Activated gamma-delta T cell treated with anti-CD3 and anti-CD28 coated beads, Interleukin-2, amount 50 U/mL, for 16 hours (primary cell): ENCODE measurements around the gene ZNRF2.
"Not testable (repeated sequence)": the region's sequence is repeated elsewhere in the genome, so short reads cannot be mapped to it uniquely, and the experiment has no call there.

Experiments
- DNase-seq: peaks from one replicate; pipeline ENCODE4 v3.0.0-alpha.2; 2020; ENCODE audit warnings: low read depth

ZNRF2 gene

GRCh38 chr7:30290317-30290716 lies 5.9 kb downstream of the ZNRF2 start:
- not testable (repeated sequence) for DNase-seq

- not testable (repeated sequence) for DNase-seq
Observed at GRCh38 chr7:30292416-30293038, 8.1 kb downstream of the ZNRF2 start.

- DNase-seq, result not testable (repeated sequence)
Observed at GRCh38 chr7:30296304-30296703, 11.9 kb downstream of the ZNRF2 start.

GRCh38 chr7:30297499-30297898 lies 13.1 kb downstream of the ZNRF2 start:
- DNase-seq, result not testable (repeated sequence)

DNA sequence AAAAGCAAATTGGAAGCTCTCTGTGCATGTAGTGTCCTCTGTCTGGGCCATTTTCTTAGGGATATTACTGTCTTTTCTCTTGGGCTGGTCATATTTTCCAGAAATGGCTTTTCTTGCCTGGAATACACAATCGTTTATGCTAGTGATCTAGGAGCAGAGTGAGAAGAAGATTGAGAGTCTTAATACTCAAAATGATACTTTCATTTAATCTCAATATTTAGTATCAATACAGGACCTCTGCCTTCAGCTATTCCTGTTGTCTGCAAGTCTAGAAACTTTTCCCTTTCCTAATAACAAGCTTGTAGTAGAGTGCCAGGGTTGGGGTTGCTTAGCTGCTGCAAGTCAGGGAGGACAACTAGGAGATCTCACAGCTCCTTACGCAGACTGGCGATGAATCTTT lies 14.0 kb downstream of the ZNRF2 start:
- DNase-seq, result not testable (repeated sequence)

- DNase-seq, result no peak
Observed at GRCh38 chr7:30301751-30302150, 17.4 kb downstream of the ZNRF2 start.

- DNase-seq, result no peak
Observed at GRCh38 chr7:30302656-30303311, 18.4 kb downstream of the ZNRF2 start.

GRCh38 chr7:30303312-30304039 lies 19.1 kb downstream of the ZNRF2 start:
- DNase-seq, result no peak

DNA sequence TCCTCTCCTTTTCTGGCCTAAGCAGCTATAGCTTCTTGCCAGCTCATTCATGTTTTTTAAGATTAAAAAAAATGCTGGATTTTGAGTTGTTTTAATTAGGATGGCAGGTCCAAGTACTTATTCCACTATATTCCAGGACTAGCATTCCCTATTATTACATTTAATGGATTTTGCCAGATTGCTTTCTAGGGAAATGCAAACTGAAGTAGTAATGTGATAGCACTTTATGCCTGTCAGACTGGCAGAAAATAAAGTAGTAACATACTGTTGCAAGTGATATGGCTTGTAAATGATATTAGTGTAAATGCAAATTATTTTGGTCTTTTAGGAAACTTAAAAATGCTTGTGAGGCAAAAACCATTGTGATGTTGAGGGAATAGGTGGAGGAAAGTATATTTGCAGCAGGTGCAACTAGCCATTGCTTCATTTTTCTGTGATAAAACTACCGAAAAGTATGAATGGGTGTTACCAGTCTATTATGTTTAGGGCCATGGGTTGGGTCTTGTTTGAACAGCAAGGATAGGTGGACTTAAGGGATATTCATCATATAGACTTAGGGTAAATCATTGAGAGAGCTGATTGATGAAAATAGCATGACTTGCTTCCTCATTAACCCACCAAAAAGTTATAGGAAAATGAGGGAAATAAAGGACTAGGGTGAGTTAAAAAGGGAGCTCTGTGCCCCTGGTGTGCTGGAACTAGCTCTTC lies 19.9 kb downstream of the ZNRF2 start:
- DNase-seq, result no peak

- no peak for DNase-seq
Observed at GRCh38 chr7:30306976-30307375, 22.6 kb downstream of the ZNRF2 start.

DNA sequence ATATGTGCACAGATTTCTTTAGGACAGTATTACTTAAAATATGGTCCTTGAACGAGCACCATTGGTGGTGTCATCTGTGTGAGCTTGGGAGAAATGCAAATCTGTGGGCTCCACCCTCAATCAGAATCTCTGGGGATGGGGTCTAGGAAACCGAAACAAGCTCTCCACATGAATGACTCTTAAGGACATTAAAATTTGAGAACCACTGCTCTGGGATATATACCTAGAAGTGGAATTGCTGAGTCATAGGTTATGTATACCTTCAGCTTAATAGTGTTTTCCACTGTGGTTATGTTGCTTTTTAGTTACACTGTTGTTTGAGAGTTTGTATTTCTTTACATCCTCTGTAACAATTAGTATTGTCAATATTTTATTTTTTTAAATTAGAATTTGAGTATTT lies 24.0 kb downstream of the ZNRF2 start:
- no peak for DNase-seq

DNA sequence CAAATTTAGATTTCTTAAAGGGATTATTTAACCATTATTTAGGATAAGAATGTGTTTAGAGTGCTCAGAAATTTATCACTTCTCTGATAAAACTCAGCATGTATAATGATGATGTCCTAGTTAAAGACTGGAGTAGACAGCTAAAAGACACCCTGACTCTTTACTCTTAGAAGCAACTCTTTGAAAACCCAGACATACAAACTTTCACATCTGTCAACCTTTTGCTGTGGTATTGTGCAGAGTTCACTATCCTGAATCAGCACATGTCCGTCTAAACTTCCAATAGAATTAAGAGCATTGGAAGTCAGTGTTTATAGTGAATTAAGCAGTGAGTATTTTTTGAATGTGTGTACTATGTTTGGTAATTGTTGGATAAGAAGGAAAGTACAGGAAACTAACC lies 24.9 kb downstream of the ZNRF2 start:
- DNase-seq, result no peak

GRCh38 chr7:30309842-30310435 lies 25.5 kb downstream of the ZNRF2 start:
- no peak for DNase-seq

DNA sequence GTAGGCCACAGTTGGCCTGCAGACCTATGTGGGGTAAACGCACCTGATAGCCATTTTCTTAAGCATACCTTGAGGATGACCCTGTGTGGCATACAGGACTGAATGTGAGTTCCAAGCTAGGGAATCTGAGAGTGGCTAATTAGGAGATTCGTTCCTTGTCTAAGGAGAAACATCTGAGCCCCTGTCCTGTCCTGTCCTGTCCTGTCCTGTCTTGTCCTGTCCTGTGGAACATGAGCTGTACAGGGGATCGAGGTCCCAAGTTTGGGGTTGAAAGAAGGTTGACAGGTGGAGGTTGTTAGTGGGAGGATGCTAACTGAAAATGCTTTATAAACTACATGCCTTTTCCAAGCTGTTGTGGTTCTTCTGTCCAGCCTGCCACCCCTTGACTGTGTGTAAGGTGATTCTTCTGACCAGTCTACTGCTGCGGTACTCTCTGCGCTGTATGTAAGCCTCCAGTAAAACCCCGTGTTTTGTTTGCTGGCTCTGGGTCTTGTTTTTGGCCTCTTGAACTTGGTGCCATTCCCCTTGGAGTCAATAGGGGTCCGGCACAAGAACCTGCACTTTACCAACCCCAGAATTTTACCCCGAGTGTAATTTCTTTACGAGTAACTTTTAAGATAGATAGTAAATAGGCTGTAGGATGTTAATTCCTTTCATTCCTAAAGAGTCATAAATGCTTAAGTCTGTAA lies 26.4 kb downstream of the ZNRF2 start:
- no peak for DNase-seq

DNA sequence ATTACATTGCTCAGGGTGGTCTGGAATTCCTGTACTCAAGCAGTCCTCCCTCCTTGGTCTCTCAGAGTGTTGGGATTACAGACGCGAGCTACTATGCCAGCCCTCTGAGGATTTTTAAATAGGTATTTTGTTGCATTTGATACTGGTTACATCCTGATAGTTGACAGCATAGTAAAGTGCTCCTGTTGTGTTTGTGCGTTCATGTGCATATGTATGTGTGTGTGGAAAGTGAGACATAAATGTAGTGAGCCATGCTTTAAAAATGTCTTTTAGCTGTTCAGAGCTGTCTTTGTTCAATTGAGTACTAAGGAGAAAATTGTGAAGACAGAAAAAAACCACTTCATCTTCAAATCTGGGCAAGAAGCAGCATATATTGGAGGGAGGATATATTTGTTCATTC lies 27.8 kb downstream of the ZNRF2 start:
- no peak for DNase-seq

DNA sequence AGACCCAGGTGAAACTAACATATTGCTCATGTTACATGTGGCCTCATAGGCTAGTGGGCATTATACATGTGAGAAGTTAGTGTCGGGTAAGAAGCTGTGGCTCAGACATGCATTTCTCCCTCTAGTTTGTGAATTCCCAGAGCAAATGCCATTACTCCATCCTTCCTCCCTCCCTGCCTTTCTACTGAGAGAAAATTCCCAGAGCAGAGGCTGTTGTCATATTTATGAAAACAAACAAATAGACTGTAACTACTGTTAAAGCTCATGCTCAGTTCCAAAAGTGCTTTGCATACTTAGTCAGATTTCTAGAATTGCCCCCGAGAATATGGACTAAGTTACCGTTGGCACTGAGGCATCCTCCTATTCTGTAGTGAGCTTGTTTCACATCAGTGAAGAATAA lies 29.0 kb downstream of the ZNRF2 start:
- DNase-seq, result no peak

DNA sequence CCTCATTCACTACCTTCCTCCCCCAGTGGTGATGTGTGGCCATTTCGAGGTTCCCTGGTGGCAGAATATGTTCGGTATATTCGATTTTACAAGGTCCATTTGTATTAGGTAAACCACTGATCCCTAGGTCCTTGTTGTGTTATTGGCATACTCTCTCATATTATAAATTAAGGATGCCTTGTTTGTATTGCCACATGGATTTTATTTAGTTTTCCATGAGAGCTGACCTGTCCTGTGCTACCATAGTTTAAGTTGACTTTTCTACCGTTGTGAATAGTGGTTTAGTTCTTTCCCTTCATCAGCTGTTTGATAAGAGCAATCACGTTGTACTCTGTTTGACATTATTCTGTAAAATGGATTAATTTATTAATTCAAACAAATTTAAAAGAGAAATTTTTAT lies 29.4 kb downstream of the ZNRF2 start:
- DNase-seq, result no peak

- DNase-seq, result no peak
Observed at GRCh38 chr7:30315589-30315988, 31.2 kb downstream of the ZNRF2 start.

DNA sequence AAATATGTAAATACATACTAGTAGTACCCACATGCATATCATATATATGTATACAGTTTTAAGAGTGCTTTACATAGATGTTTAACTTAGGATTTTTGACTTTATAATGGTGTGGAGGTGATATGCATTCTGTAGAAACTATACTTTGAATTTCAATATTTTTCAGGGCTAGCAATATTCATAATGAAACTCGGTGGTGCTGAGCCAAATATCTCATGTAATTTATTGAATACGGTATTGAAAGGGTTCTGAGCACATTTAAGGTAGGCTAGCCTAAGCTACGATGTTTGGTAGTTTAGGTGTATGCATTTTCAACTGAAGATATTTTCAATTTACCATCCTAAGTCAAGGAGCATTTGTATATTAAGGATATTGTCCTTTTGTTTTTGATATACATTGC lies 36.0 kb downstream of the ZNRF2 start:
- DNase-seq, result no peak

GRCh38 chr7:30321089-30321881 lies 36.9 kb downstream of the ZNRF2 start:
- DNase-seq, result no peak

- DNase-seq, result no peak
Observed at GRCh38 chr7:30321882-30322192, 37.4 kb downstream of the ZNRF2 start.
